B cell (primary cell): Measurements from ENCODE around the gene C19orf47.

Experiments used
- CTCF ChIP-seq: fragments of 200-600 bp; IDR thresholded peaks from one replicate; pipeline ENCODE4 v1.8.0; 2022; ENCODE audit warnings: antibody characterized with exemption, mild to moderate bottlenecking
- EZH2 ChIP-seq: IDR thresholded peaks from 2 replicates; pipeline ENCODE4 v1.6.1; 2012; ENCODE audit warnings: borderline replicate concordance, low read depth, mild to moderate bottlenecking, moderate library complexity, low read length; ENCODE audit not compliant: insufficient read depth, poor library complexity, severe bottlenecking

- no peak for TF ChIP-seq CTCF
- TF ChIP-seq EZH2: no peak
These were observed 26.0 kb downstream of the C19orf47 start for GRCh38 chr19:40322271-40322610.
